ENCODE data around the gene DNAJC16. TPM values are rescaled to one million over a fixed set of nuclear protein-coding genes. Genes with fewer than 3 reads are reported as not detected.
A peak's percentile ranks its signal among the peaks of the same experiment; 100 is the strongest.

The DNAJC16 gene
- polyA plus RNA-seq, 4 donors: 1.6 to 34.0 (median 4.0) TPM

DNA sequence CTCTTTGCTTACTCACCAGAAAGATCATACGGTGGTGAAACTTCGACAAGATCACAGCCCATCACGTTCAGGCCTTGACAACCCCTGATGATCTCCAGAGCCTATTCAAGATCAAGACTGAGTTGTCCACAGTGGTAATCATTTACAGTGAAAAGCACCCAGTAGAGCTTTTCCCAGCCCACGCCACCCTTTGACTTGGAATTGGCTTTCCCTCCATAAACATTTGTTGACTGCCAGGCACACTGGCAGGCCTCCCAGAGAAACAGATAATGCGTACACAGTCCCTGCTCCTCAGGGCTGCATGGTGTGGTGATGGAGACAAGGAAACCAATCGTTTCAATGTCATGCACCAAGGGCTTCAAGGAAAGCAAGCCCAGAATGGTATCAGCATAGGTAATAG is 48.1 kb downstream of the DNAJC16 start:
- Histone ChIP-seq H3K36me3 (ENCODE audit: control insufficient read depth in 3 of 3, insufficient read depth in 2 of 3, low read depth in 1 of 3, low read length in 3 of 3) (peaks cover 2 to 69% (median 2%) of the 10 kb centered on the region in 3 donors), H3K4me3 (ENCODE audit: low read depth in 1 of 3, low read length in 3 of 3) (no peak overlapping the region), H3K4me1 (ENCODE audit: control insufficient read depth in 3 of 3, insufficient read depth in 2 of 3, low read depth in 1 of 3, low read length in 2 of 3) (no peaks in the 10 kb centered on the region), H3K27ac (ENCODE audit: low read depth in 1 of 3, low read length in 2 of 3) (no peak overlapping the region), H3K27me3 (ENCODE audit: control insufficient read depth in 3 of 3, insufficient read depth in 3 of 3, low read length in 3 of 3) (no peaks in the 10 kb centered on the region), H3K9me3 (ENCODE audit: control insufficient read depth in 2 of 2, insufficient read depth in 1 of 2, low read depth in 1 of 2, low read length in 1 of 2) (no peaks in the 10 kb centered on the region)
- WGBS, 3 donors: 73 to 85% (median 80%) methylated on average over 6 of the region's 6 CpGs
- DNase-seq: no peak
- no peak for FAIRE-seq

DNA sequence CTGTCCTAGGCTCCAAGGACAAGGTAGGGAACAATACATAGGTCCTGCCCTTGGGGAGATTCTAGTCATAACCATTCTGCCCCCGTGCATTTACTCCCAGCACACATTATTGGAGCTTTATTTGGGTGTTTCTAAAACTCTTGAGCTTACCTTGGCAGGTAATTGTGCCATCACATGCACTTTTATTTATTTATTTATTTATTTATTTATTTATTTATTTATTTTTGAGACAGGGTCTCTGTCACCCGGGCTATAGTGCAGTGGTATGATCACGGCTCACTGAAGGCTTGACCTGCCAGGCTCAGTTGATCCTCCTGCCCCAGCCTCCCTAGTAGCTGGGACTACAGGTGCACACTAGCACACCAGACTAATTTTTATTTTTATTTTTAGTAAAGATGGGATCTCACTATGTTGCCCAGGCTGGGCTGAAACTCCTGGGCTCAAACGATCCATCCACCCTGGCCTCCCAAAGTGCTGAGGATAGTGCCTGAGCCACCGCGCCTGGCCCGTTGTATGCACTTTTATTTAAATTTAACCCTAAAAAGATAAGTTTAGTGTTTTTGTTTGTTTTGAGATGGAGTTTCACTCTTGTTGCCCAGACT is 49.0 kb downstream of the DNAJC16 start:
- 96 to 99% (median 98%) methylated on average over 7 of the region's 7 CpGs for WGBS, 3 donors
- FAIRE-seq (no peak), DNase-seq (no peak)
- Histone ChIP-seq H3K27ac (ENCODE audit: low read depth in 1 of 3, low read length in 2 of 3) (no peak overlapping the region), H3K9me3 (ENCODE audit: control insufficient read depth in 2 of 2, insufficient read depth in 1 of 2, low read depth in 1 of 2, low read length in 1 of 2) (no peaks in the 10 kb centered on the region), H3K27me3 (ENCODE audit: control insufficient read depth in 3 of 3, insufficient read depth in 3 of 3, low read length in 3 of 3) (no peaks in the 10 kb centered on the region), H3K4me3 (ENCODE audit: low read depth in 1 of 3, low read length in 3 of 3) (no peak overlapping the region), H3K4me1 (ENCODE audit: control insufficient read depth in 3 of 3, insufficient read depth in 2 of 3, low read depth in 1 of 3, low read length in 2 of 3) (no peaks in the 10 kb centered on the region), H3K36me3 (ENCODE audit: control insufficient read depth in 3 of 3, insufficient read depth in 2 of 3, low read depth in 1 of 3, low read length in 3 of 3) (peaks cover 2 to 74% (median 2%) of the 10 kb centered on the region in 3 donors)

DNA sequence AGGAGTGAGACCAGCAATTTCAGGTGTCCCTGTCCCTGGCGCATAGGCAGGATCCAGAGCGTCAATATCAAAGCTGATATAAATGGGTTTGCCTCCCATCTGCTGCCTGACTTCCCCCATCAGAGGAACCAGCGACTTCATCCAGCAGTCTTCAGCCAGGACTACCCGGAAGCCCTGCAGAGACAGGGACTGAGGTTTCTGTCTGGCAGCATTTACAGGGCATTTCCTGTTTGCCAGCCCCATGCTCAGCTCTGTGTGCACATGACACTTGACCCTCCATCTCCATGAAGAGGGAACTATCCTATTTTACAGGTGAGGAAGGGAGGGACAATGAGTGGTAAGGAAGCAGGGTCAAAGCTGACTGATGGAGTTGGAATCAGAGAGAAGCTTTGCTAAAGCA is 51.0 kb downstream of the DNAJC16 start:
- 58 to 83% (median 65%) methylated on average over 4 of the region's 4 CpGs for WGBS, 3 donors
- no peaks in the 10 kb centered on the region for H3K4me1 ChIP-seq (ENCODE audit: control insufficient read depth in 3 of 3, insufficient read depth in 2 of 3, low read depth in 1 of 3, low read length in 2 of 3)
- H3K27me3 ChIP-seq (ENCODE audit: control insufficient read depth in 3 of 3, insufficient read depth in 3 of 3, low read length in 3 of 3): no peaks in the 10 kb centered on the region
- H3K9me3 ChIP-seq (ENCODE audit: control insufficient read depth in 2 of 2, insufficient read depth in 1 of 2, low read depth in 1 of 2, low read length in 1 of 2): no peaks in the 10 kb centered on the region
- H3K4me3 ChIP-seq (ENCODE audit: low read depth in 1 of 3, low read length in 3 of 3): no peak overlapping the region
- no peak overlapping the region for H3K27ac ChIP-seq (ENCODE audit: low read depth in 1 of 3, low read length in 2 of 3)
- FAIRE-seq: no peak
- peaks cover 0 to 80% (median 2%) of the 10 kb centered on the region in 3 donors for H3K36me3 ChIP-seq (ENCODE audit: control insufficient read depth in 3 of 3, insufficient read depth in 2 of 3, low read depth in 1 of 3, low read length in 3 of 3)
- DNase-seq: no peak

DNA sequence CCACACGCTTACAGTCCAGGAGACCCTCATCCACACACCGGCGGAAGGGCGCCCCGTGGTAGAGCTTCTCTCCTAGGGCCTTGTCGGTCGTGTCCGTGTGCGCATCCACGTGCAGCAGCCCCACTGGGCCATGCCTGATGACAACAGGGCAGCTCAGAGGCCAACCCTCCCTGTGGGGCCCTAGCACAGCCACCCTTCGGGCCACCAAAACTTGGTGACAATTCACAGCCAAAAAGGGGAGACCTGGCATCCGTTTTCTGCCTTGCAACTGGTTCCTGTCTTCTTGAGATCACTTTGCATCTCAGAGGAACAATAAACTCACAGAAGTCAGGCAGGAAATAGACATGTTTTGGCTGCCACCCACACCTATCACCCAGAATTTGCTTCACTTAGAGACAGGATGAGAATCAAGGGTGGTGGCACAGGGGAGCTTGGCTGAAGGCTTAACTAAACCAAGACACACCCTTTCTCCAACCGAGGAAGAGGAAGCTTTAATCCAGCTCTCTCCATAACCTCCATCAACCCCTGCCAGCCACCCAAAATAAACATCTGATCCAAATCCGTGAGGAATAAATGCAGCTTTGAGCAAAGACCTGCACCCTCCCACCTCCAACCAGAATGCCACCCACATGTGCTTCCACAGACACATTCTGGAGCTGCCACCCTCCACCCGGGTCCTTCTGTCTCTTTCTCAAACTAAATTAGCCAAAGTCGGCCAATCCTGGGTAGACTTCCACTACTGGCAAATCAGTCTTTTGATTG is 52.5 kb downstream of the DNAJC16 start:
- 75 to 87% (median 82%) methylated on average over 16 of the region's 16 CpGs for WGBS, 3 donors
- Histone ChIP-seq H3K27ac (ENCODE audit: low read depth in 1 of 3, low read length in 2 of 3) (peak overlapping the region in 2 of 3 donors; percentile 2 to 54), H3K36me3 (ENCODE audit: control insufficient read depth in 3 of 3, insufficient read depth in 2 of 3, low read depth in 1 of 3, low read length in 3 of 3) (peaks cover 0 to 76% (median 0%) of the 10 kb centered on the region in 3 donors), H3K4me3 (ENCODE audit: low read depth in 1 of 3, low read length in 3 of 3) (no peak overlapping the region), H3K4me1 (ENCODE audit: control insufficient read depth in 3 of 3, insufficient read depth in 2 of 3, low read depth in 1 of 3, low read length in 2 of 3) (peaks cover 0 to 9% (median 0%) of the 10 kb centered on the region in 3 donors), H3K27me3 (ENCODE audit: control insufficient read depth in 3 of 3, insufficient read depth in 3 of 3, low read length in 3 of 3) (no peaks in the 10 kb centered on the region), H3K9me3 (ENCODE audit: control insufficient read depth in 2 of 2, insufficient read depth in 1 of 2, low read depth in 1 of 2, low read length in 1 of 2) (no peaks in the 10 kb centered on the region)
- FAIRE-seq: no peak
- no peak for DNase-seq

DNA sequence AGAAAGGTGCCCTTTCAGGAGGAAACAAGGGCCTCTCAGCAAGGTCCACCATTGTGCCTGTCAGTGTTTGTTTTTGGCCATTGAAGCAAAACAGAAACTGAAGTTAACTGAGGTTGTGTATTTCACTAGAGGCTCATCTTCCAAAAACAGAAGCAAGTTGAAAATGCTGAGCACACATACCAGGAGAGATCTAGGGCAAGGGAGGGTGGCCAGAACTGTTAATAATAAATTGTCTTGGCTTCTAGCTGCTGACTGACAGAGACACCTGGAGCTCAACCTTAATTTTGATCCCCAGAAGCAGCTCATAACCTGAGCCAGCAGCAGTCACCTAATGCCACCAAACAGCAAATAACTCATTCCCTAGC is 53.0 kb downstream of the DNAJC16 start:
- Histone ChIP-seq H3K4me3 (ENCODE audit: low read depth in 1 of 3, low read length in 3 of 3) (no peak overlapping the region), H3K27ac (ENCODE audit: low read depth in 1 of 3, low read length in 2 of 3) (peak overlapping the region in 1 of 3 donors; percentile 54), H3K27me3 (ENCODE audit: control insufficient read depth in 3 of 3, insufficient read depth in 3 of 3, low read length in 3 of 3) (no peaks in the 10 kb centered on the region), H3K36me3 (ENCODE audit: control insufficient read depth in 3 of 3, insufficient read depth in 2 of 3, low read depth in 1 of 3, low read length in 3 of 3) (peaks cover 0 to 71% (median 0%) of the 10 kb centered on the region in 3 donors), H3K4me1 (ENCODE audit: control insufficient read depth in 3 of 3, insufficient read depth in 2 of 3, low read depth in 1 of 3, low read length in 2 of 3) (peaks cover 0 to 9% (median 0%) of the 10 kb centered on the region in 3 donors), H3K9me3 (ENCODE audit: control insufficient read depth in 2 of 2, insufficient read depth in 1 of 2, low read depth in 1 of 2, low read length in 1 of 2) (no peaks in the 10 kb centered on the region)
- DNase-seq (no peak), FAIRE-seq (no peak)

DNA sequence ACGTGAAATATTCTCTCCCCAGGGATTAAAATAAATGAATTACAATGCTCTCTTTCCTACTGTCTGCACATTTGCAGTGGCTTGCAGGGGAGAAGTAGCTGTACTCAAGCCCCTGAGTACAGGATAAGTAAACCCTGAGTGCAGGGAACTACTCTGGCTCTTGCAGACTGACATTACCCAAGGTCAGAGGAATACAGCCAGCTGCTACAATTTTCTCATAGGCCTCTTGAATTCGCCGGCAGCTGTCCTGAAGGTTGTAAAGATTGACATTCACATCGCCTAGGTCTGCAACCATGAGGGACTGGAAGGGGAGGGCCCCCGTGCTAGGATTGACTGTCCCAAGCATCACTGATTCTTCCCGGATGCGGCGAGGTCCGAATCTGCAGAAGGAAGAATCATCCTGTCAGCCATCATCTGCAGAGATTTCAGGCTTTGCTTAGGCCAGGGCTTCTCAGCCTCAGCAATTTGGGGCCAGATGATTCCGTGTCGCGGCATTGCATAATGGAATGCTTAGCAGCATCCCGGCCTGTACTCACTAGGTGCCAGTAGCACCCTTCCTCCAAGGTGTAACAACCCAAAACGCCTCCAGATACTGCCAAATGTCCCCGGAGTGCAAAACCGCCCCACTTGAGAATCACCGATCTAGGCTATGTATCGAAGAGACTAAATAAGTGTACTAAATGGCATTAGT is 56.5 kb downstream of the DNAJC16 start:
- no peak for FAIRE-seq
- Histone ChIP-seq H3K27ac (ENCODE audit: low read depth in 1 of 3, low read length in 2 of 3) (no peak overlapping the region), H3K27me3 (ENCODE audit: control insufficient read depth in 3 of 3, insufficient read depth in 3 of 3, low read length in 3 of 3) (no peaks in the 10 kb centered on the region), H3K9me3 (ENCODE audit: control insufficient read depth in 2 of 2, insufficient read depth in 1 of 2, low read depth in 1 of 2, low read length in 1 of 2) (no peaks in the 10 kb centered on the region), H3K4me3 (ENCODE audit: low read depth in 1 of 3, low read length in 3 of 3) (peak overlapping the region in 1 of 3 donors; percentile 84), H3K4me1 (ENCODE audit: control insufficient read depth in 3 of 3, insufficient read depth in 2 of 3, low read depth in 1 of 3, low read length in 2 of 3) (peaks cover 0 to 13% (median 0%) of the 10 kb centered on the region in 3 donors), H3K36me3 (ENCODE audit: control insufficient read depth in 3 of 3, insufficient read depth in 2 of 3, low read depth in 1 of 3, low read length in 3 of 3) (peaks cover 0 to 41% (median 0%) of the 10 kb centered on the region in 3 donors)
- WGBS, 3 donors: 87 to 88% (median 87%) methylated on average over 18 of the region's 18 CpGs
- DNase-seq: no peak

DNA sequence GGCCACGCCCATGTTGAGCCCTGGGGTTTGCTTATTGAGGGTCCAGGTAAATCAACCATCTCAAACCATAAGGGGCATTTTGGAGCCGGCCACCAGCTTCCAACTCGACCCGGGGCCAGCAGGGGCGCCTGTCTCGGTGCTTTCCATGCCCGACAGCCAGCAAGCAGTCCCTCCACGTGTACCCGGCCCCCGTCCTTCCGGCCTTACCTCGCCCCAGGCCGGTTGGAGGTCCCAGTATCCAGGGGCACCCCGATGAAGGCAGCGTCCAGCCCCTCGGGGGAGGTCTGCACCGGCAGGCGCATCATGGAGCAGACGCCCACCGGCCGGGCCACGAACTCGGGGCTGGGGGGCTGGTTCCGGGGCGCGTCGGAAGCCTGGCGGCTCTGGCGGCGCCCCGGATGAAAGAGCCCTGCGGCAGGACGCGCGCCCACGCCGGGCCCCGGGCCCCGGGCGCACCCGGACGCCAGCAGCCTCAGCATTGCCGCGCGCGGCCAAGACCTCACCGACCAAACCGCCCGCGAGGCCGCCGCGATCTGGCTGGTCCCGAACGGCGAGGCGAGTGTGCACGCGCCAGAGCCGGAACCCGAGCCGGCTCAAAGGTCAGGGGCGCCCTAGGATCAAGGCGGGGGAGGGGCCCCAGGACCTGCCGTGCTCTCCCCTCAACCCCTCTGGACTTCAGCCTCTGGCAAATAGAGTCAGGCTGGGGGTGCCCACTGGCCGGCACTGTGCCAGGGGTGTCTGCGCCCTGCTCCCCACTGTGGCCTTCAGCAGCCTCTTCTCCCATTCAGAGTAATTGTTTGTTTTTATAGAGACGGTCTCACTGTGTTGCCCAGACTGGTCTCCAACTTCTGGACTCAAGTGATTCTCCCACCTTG is 58.1 kb downstream of the DNAJC16 start, which contains the start of gene AGMAT:
Gene AGMAT (minus strand): TSS at position 563 of the 875 bp plus-strand sequence. CDS start 84 bp downstream, at position 479.
- DNase-seq: peak; percentile 88 to 89
- 1 to 4% (median 2%) methylated on average over 48 to 68 of the region's 68 CpGs for WGBS, 3 donors
- peaks cover 0 to 13% (median 0%) of the 10 kb centered on the region in 3 donors for H3K4me1 ChIP-seq (ENCODE audit: control insufficient read depth in 3 of 3, insufficient read depth in 2 of 3, low read depth in 1 of 3, low read length in 2 of 3)
- no peaks in the 10 kb centered on the region for H3K9me3 ChIP-seq (ENCODE audit: control insufficient read depth in 2 of 2, insufficient read depth in 1 of 2, low read depth in 1 of 2, low read length in 1 of 2)
- peak within 1 kb of the TSS; percentile 58 to 84 (median 81) for H3K4me3 ChIP-seq (ENCODE audit: low read depth in 1 of 3, low read length in 3 of 3)
- no peaks in the 10 kb centered on the region for H3K27me3 ChIP-seq (ENCODE audit: control insufficient read depth in 3 of 3, insufficient read depth in 3 of 3, low read length in 3 of 3)
- peaks cover 0 to 26% (median 0%) of the 10 kb centered on the region in 3 donors for H3K36me3 ChIP-seq (ENCODE audit: control insufficient read depth in 3 of 3, insufficient read depth in 2 of 3, low read depth in 1 of 3, low read length in 3 of 3)
- peak within 1 kb of the TSS; percentile 51 to 87 (median 76) for H3K27ac ChIP-seq (ENCODE audit: low read depth in 1 of 3, low read length in 2 of 3)
- no peak for FAIRE-seq

DNA sequence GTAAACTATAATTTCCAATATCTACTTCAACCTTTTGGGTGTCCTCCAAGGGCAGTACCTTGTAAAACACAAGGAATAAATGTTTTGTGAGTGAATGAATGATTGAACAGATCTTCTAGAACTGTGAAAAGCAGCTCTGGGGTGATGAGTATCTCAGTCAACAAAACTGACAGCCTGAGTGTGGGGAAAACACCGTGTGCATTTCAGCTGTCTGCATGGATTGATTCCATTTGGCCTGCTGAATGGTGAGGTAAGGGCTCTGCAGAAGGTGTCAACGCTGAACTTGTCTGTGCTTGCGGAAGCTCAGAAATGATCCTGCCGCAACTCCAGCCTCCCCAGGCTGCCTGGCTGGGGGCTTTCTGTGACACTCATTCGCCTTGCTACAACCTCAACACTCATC is 65.6 kb downstream of the DNAJC16 start:
- H3K9me3 ChIP-seq (ENCODE audit: control insufficient read depth in 2 of 2, insufficient read depth in 1 of 2, low read depth in 1 of 2, low read length in 1 of 2): no peaks in the 10 kb centered on the region
- no peaks in the 10 kb centered on the region for H3K4me1 ChIP-seq (ENCODE audit: control insufficient read depth in 3 of 3, insufficient read depth in 2 of 3, low read depth in 1 of 3, low read length in 2 of 3)
- H3K27ac ChIP-seq (ENCODE audit: low read depth in 1 of 3, low read length in 2 of 3): no peak overlapping the region
- H3K27me3 ChIP-seq (ENCODE audit: control insufficient read depth in 3 of 3, insufficient read depth in 3 of 3, low read length in 3 of 3): peaks cover 0 to 2% (median 0%) of the 10 kb centered on the region in 3 donors
- WGBS, 3 donors: 86 to 93% (median 91%) methylated on average over 5 of the region's 5 CpGs
- H3K4me3 ChIP-seq (ENCODE audit: low read depth in 1 of 3, low read length in 3 of 3): no peak overlapping the region
- H3K36me3 ChIP-seq (ENCODE audit: control insufficient read depth in 3 of 3, insufficient read depth in 2 of 3, low read depth in 1 of 3, low read length in 3 of 3): no peaks in the 10 kb centered on the region
- FAIRE-seq (no peak), DNase-seq (no peak)

Measured in small intestine (tissue), 7 donors.